OCI-LY7 (cell line): ENCODE results near the gene MAP4K5.

Source experiments
- CTCF ChIP-seq: fragments of 200-600 bp; sonication (generic); conservative IDR thresholded peaks from 2 replicates; pipeline ENCODE4 v1.5.1; 2014; ENCODE audit warnings: mild to moderate bottlenecking, antibody characterized with exemption, low read length, moderate library complexity, mixed read lengths
- EZH2phosphoT487 ChIP-seq: fragments of 200-600 bp; sonication (generic); IDR thresholded peaks from 2 replicates; pipeline ENCODE4 v1.6.1; 2018; ENCODE audit warnings: low read depth, borderline replicate concordance, mild to moderate bottlenecking, mixed run types, antibody characterized with exemption, low read length, moderate library complexity, mixed read lengths

GRCh38 chr14:50524060-50524459, 8.3 kb downstream of the MAP4K5 start:
- TF ChIP-seq CTCF (no peak), EZH2phosphoT487 (no peak)
